Osteocyte (in vitro differentiated cells): ENCODE measurements around the gene MYOF. TPM values are rescaled to one million over a fixed set of nuclear protein-coding genes. Genes with fewer than 3 reads are reported as not detected.

Experiments
- DNase-seq: peaks from one replicate; pipeline ENCODE4 v3.0.0; 2021; ENCODE audit warnings: mixed read lengths; ENCODE audit not compliant: unreplicated experiment; ENCODE audit errors: extremely low spot score
- H3K27ac Mint-ChIP-seq: one replicate; pipeline ENCODE4 v1.8.0; 2021; ENCODE audit warnings: mild to moderate bottlenecking, mixed read lengths; ENCODE audit not compliant: unreplicated experiment
- H3K27me3 Mint-ChIP-seq: one replicate; pipeline ENCODE4 v1.8.0; 2021; ENCODE audit warnings: mixed read lengths; ENCODE audit not compliant: unreplicated experiment
- H3K36me3 Mint-ChIP-seq: one replicate; pipeline ENCODE4 v1.8.0; 2021; ENCODE audit warnings: mixed read lengths; ENCODE audit not compliant: unreplicated experiment
- H3K4me1 Mint-ChIP-seq: one replicate; pipeline ENCODE4 v1.8.0; 2021; ENCODE audit warnings: mixed read lengths; ENCODE audit not compliant: unreplicated experiment
- H3K4me3 Mint-ChIP-seq: one replicate; pipeline ENCODE4 v1.8.0; 2021; ENCODE audit warnings: mild to moderate bottlenecking, moderate library complexity, mixed read lengths; ENCODE audit not compliant: unreplicated experiment
- H3K9me3 Mint-ChIP-seq: one replicate; pipeline ENCODE4 v1.8.0; 2021; ENCODE audit warnings: mixed read lengths; ENCODE audit not compliant: unreplicated experiment
- total RNA-seq: library from RNA; stranded (reverse); gene quantifications from 2 replicates; pipeline ENCODE4 v1.2.1, GENCODE V29; 2021
- TF ChIP-seq, protein P1 (sequence below): fragments of 200-600 bp; sonication (generic); IDR thresholded peaks from 2 replicates; pipeline ENCODE4 v1.5.0; 2021; ENCODE audit warnings: antibody characterized with exemption, mild to moderate bottlenecking, moderate library complexity

MYOF gene
- total RNA-seq, 1 donor from 2014 or later: 470 TPM

- Mint-ChIP-seq H3K27ac (peak overlapping the region; percentile 81), H3K4me3 (no peak overlapping the region), H3K27me3 (no peaks in the 10 kb centered on the region), H3K9me3 (no peaks in the 10 kb centered on the region), H3K36me3 (peaks cover 65% of the 10 kb centered on the region), H3K4me1 (peaks cover 58% of the 10 kb centered on the region)
- no peak for DNase-seq
- TF ChIP-seq, protein P1, sequence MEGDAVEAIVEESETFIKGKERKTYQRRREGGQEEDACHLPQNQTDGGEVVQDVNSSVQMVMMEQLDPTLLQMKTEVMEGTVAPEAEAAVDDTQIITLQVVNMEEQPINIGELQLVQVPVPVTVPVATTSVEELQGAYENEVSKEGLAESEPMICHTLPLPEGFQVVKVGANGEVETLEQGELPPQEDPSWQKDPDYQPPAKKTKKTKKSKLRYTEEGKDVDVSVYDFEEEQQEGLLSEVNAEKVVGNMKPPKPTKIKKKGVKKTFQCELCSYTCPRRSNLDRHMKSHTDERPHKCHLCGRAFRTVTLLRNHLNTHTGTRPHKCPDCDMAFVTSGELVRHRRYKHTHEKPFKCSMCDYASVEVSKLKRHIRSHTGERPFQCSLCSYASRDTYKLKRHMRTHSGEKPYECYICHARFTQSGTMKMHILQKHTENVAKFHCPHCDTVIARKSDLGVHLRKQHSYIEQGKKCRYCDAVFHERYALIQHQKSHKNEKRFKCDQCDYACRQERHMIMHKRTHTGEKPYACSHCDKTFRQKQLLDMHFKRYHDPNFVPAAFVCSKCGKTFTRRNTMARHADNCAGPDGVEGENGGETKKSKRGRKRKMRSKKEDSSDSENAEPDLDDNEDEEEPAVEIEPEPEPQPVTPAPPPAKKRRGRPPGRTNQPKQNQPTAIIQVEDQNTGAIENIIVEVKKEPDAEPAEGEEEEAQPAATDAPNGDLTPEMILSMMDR: no peak
These were observed 78.7 kb downstream of the MYOF start for GRCh38 chr10:93403152-93404047.

DNA sequence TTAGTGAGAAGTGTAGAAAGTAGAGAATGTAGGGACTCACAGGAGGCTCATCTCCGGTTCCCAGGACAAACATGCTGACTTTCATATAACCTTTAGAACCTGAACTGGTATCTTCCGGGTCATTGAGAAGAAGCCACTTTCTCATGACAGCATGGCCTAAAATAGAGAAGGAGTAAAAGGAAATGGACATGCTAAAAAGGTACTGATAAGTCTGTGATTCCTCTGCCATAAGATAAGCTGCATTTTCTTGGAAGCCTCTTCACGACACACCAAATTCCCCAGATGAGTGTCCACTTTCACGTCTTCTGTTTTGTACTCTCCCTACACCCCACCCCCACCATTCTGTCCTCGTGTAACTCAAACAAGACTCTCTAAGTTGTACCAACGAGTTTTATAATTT is 79.9 kb downstream of the MYOF start:
- Mint-ChIP-seq H3K9me3 (no peaks in the 10 kb centered on the region), H3K27me3 (no peaks in the 10 kb centered on the region), H3K4me3 (no peak overlapping the region), H3K4me1 (peaks cover 70% of the 10 kb centered on the region), H3K36me3 (peaks cover 71% of the 10 kb centered on the region), H3K27ac (peak overlapping the region; percentile 70)
- TF ChIP-seq, protein P1: no peak
- no peak for DNase-seq

- no peaks in the 10 kb centered on the region for H3K27me3 Mint-ChIP-seq
- H3K27ac Mint-ChIP-seq: peak overlapping the region; percentile 88
- peaks cover 65% of the 10 kb centered on the region for H3K4me1 Mint-ChIP-seq
- TF ChIP-seq, protein P1: no peak
- peaks cover 74% of the 10 kb centered on the region for H3K36me3 Mint-ChIP-seq
- no peak for DNase-seq
- H3K4me3 Mint-ChIP-seq: no peak overlapping the region
- no peaks in the 10 kb centered on the region for H3K9me3 Mint-ChIP-seq
These were observed 83.6 kb downstream of the MYOF start for GRCh38 chr10:93398528-93398927.

DNA sequence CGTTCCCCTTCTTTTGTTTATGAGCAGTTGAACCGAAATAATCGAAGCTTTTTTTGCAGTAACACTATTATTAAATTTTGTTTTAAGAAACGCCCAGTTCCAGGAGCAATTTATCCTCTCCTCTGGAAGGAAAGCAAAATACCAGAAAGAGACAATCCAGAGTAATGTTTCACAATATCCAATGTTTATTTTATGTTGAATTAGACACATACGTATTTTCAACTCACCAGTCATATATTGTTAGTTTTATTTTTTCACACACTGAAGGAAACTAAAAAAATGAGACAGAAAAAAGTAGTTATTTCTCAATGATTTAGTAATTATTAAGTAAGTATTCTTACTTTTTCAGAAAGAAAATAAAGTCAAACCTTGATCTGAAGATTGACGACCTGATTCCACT is 85.1 kb downstream of the MYOF start:
- peaks cover 72% of the 10 kb centered on the region for H3K36me3 Mint-ChIP-seq
- no peak overlapping the region for H3K4me3 Mint-ChIP-seq
- DNase-seq: no peak
- H3K9me3 Mint-ChIP-seq: no peaks in the 10 kb centered on the region
- no peaks in the 10 kb centered on the region for H3K27me3 Mint-ChIP-seq
- H3K27ac Mint-ChIP-seq: peak overlapping the region; percentile 88
- TF ChIP-seq, protein P1: no peak
- peaks cover 67% of the 10 kb centered on the region for H3K4me1 Mint-ChIP-seq

- Mint-ChIP-seq H3K27ac (peak overlapping the region; percentile 25), H3K27me3 (no peaks in the 10 kb centered on the region), H3K4me3 (no peak overlapping the region), H3K9me3 (no peaks in the 10 kb centered on the region), H3K36me3 (peaks cover 73% of the 10 kb centered on the region), H3K4me1 (peaks cover 54% of the 10 kb centered on the region)
- DNase-seq: no peak
- TF ChIP-seq, protein P1: no peak
These were observed 88.9 kb downstream of the MYOF start for GRCh38 chr10:93393211-93393610.
